Nephron (organoid): Measurements from ENCODE around the gene KRABD2.

Experiments
- H3K27ac Mint-ChIP-seq, 3 experiments: 2 replicates each; pipeline ENCODE4 v1.8.0; 2020; ENCODE audit warnings: mixed read lengths in 3 of 3, mild to moderate bottlenecking in 2 of 3, moderate library complexity in 1 of 3
- H3K27me3 Mint-ChIP-seq: 2 replicates; pipeline ENCODE4 v1.8.0; 2021; ENCODE audit warnings: low read depth, mild to moderate bottlenecking, moderate library complexity, mixed read lengths
- H3K36me3 Mint-ChIP-seq: 2 replicates; pipeline ENCODE4 v1.8.0; 2020; ENCODE audit warnings: low read depth, mixed read lengths
- H3K4me1 Mint-ChIP-seq: 2 replicates; pipeline ENCODE4 v1.8.0; 2020; ENCODE audit warnings: mixed read lengths
- H3K4me3 Mint-ChIP-seq, 3 experiments: 2 replicates each; pipeline ENCODE4 v1.8.0; 2020; ENCODE audit warnings: mild to moderate bottlenecking in 3 of 3, mixed read lengths in 3 of 3, moderate library complexity in 2 of 3
- H3K9me3 Mint-ChIP-seq: 2 replicates; pipeline ENCODE4 v1.8.0; 2020; ENCODE audit warnings: mixed read lengths
- TF ChIP-seq, protein P1 (sequence below), 3 experiments: fragments of 200-600 bp; sonication (generic); IDR thresholded peaks; one replicate each; pipeline ENCODE4 v1.5.0; 2021; ENCODE audit warnings: antibody characterized with exemption in 3 of 3; ENCODE audit not compliant: unreplicated experiment in 3 of 3

Gene KRABD2

DNA sequence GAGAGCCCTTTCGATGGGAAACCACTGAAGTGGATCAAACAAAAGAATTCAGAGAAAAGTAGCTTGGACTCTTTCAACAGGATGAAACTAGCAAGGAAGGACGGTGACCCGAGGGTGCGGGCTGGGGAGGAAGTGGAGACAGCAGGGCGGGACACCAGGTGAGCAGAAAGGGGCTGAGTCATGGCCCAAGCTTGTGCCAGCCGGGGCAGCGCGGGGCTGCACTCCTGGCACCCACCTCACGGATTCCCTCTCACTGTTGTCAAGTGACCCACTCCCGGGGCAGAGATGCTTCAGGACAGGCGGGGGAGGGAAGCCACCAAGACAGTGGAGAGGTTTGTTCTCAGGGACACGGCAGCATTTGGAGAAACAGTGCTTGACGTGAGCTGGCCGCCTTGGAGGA lies 31.9 kb upstream of the KRABD2 start:
- peaks cover 12% of the 10 kb centered on the region for H3K27me3 Mint-ChIP-seq
- H3K4me1 Mint-ChIP-seq, result no peaks in the 10 kb centered on the region
- H3K27ac Mint-ChIP-seq, result peak overlapping the region in 1 of 3 experiments; percentile 53
- no peaks in the 10 kb centered on the region for H3K36me3 Mint-ChIP-seq
- TF ChIP-seq, protein P1, sequence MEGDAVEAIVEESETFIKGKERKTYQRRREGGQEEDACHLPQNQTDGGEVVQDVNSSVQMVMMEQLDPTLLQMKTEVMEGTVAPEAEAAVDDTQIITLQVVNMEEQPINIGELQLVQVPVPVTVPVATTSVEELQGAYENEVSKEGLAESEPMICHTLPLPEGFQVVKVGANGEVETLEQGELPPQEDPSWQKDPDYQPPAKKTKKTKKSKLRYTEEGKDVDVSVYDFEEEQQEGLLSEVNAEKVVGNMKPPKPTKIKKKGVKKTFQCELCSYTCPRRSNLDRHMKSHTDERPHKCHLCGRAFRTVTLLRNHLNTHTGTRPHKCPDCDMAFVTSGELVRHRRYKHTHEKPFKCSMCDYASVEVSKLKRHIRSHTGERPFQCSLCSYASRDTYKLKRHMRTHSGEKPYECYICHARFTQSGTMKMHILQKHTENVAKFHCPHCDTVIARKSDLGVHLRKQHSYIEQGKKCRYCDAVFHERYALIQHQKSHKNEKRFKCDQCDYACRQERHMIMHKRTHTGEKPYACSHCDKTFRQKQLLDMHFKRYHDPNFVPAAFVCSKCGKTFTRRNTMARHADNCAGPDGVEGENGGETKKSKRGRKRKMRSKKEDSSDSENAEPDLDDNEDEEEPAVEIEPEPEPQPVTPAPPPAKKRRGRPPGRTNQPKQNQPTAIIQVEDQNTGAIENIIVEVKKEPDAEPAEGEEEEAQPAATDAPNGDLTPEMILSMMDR (IDR thresholded peaks at IDR 0.05; ENCODE audit: unreplicated experiment in 3 of 3), result no peak
- H3K4me3 Mint-ChIP-seq, result no peak overlapping the region
- no peaks in the 10 kb centered on the region for H3K9me3 Mint-ChIP-seq

DNA sequence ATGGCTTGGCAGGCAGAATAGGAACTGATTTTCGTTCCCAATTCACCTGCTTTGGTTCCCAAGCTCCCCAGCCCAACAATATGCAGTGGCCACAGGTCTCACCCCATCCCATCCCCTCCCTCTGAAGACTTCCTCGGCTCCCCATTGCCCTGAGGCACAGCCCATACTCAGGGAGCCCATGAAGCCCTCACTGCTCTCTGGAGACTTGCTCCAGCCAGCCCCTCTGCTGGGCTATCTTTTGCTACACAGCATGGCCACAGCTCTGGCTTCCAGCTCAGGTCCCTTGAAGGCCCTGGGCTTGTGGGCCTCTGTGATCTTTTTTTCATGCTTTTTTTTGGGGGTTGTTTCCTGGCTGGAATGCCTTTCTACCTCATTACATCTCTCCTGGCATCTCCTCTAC lies 29.7 kb upstream of the KRABD2 start:
- Mint-ChIP-seq H3K4me1 (no peaks in the 10 kb centered on the region), H3K27me3 (peaks cover 19% of the 10 kb centered on the region), H3K27ac (no peak overlapping the region), H3K9me3 (no peaks in the 10 kb centered on the region), H3K36me3 (no peaks in the 10 kb centered on the region), H3K4me3 (no peak overlapping the region)
- TF ChIP-seq, protein P1 (IDR thresholded peaks at IDR 0.05; ENCODE audit: unreplicated experiment in 3 of 3), result no peak

DNA sequence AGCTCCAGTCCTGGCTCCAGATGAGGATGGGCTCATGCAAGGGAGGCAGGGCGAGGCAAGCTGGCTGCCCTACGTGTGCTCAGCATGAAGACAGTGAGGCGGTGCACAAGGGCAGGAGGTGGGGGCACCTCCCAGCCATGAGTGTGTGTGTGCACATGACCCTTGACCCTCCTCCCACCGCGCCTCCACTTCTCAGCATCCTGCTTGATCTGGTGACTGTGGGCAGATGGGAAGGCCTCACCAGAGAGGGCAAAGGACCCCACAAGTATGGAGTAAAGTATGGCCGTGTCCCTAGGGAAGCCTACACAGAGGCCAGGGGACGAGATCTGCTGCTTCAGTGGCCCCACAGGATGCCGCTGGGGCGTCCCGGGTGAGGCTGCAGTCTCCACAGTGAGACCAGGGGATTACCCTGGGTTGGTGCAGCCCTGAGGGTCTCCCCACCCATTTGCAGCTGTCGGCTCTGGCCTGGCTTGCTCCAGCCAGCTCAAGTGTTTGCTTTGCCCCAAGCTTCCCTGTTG lies 29.1 kb upstream of the KRABD2 start:
- TF ChIP-seq, protein P1 (IDR thresholded peaks at IDR 0.05; ENCODE audit: unreplicated experiment in 3 of 3), result no peak
- H3K27ac Mint-ChIP-seq, result no peak overlapping the region
- no peaks in the 10 kb centered on the region for H3K9me3 Mint-ChIP-seq
- H3K4me3 Mint-ChIP-seq, result no peak overlapping the region
- H3K27me3 Mint-ChIP-seq, result peaks cover 25% of the 10 kb centered on the region
- H3K4me1 Mint-ChIP-seq, result no peaks in the 10 kb centered on the region
- no peaks in the 10 kb centered on the region for H3K36me3 Mint-ChIP-seq

DNA sequence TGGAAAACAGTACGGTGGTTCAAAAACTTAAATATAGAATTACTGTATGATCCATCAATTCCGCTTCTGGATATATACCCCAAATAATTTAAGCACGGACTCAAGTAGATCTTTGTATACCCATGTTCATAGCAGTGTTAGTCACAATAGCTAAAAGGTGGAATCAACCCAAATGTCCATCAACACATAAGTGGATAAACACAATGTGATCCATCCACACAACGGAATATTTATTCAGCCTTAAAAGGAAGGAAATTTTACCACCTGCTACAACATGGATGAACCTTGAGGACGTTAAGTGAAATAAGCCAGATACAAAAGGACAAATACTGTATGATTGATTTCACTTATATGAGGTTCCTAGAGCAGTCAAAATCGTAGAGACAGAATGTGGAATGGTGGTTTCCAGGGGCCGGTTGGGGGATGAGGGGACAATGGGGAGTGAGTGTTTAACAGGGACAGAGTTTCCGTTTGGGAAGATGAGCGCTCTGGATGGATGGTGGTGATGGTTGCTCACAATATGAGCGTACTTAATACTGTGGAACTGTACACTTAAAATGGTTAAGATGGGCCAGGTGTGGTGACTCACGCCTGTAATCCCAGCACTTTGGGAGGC lies 26.5 kb upstream of the KRABD2 start:
- Mint-ChIP-seq H3K4me3 (no peak overlapping the region), H3K9me3 (no peaks in the 10 kb centered on the region), H3K4me1 (no peaks in the 10 kb centered on the region), H3K36me3 (no peaks in the 10 kb centered on the region), H3K27me3 (peaks cover 29% of the 10 kb centered on the region), H3K27ac (no peak overlapping the region)
- TF ChIP-seq, protein P1 (IDR thresholded peaks at IDR 0.05; ENCODE audit: unreplicated experiment in 3 of 3), result no peak

DNA sequence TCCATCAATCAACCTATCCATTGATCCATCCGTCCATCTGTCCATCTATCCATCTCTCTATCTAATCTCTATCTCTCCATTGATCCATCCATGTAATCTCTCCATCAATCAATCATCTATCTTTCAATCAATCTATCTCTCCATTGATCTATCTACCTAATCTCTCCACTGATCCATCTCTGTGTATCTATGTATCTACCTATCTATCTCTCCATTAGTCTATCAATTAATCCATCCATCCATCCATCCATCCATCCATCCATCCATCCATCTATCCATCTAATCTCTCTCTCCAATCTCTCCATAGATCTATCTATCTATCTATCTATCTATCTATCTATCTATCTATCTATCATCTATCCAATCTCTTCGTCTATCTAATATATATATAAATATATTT lies 24.6 kb upstream of the KRABD2 start:
- Mint-ChIP-seq H3K4me1 (no peaks in the 10 kb centered on the region), H3K9me3 (no peaks in the 10 kb centered on the region), H3K4me3 (no peak overlapping the region), H3K27ac (no peak overlapping the region), H3K27me3 (peaks cover 47% of the 10 kb centered on the region), H3K36me3 (no peaks in the 10 kb centered on the region)
- TF ChIP-seq, protein P1 (IDR thresholded peaks at IDR 0.05; ENCODE audit: unreplicated experiment in 3 of 3), result no peak

DNA sequence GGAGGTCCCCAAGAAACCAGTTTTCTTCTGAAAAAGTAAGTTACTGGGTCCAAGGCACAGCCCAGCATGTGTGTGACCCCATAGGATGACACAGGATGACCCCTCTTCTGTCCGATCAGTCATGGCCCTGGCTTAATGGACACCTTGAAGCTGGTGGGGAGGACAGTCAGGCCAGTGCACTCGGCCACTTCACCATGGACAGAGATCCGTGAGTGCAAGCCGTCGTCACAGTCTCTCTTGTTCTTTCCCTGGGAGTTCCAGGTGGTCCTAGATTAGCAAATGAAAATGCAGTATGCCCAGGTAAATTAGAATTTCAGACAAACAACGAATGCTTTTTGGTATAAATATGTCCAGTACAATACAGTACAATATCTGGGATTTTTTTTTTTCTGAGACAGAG lies 22.5 kb upstream of the KRABD2 start:
- TF ChIP-seq, protein P1 (IDR thresholded peaks at IDR 0.05; ENCODE audit: unreplicated experiment in 3 of 3), result no peak
- peaks cover 57% of the 10 kb centered on the region for H3K27me3 Mint-ChIP-seq
- H3K27ac Mint-ChIP-seq, result no peak overlapping the region
- no peaks in the 10 kb centered on the region for H3K36me3 Mint-ChIP-seq
- H3K4me1 Mint-ChIP-seq, result peaks cover 8% of the 10 kb centered on the region
- H3K4me3 Mint-ChIP-seq, result no peak overlapping the region
- no peaks in the 10 kb centered on the region for H3K9me3 Mint-ChIP-seq
